Neuronal stem cell (in vitro differentiated cells): Measurements from ENCODE around the gene SYCP1.

Experiments
- DNase-seq: peaks from one replicate; pipeline ENCODE4 v3.0.0-alpha.2; 2013; ENCODE audit warnings: low spot score
- H2AFZ ChIP-seq: one replicate; pipeline ENCODE4 v1.6.1; 2013; ENCODE audit warnings: mild to moderate bottlenecking, low read length, inconsistent platforms
- H2AK5ac ChIP-seq: 2 replicates; pipeline ENCODE4 v1.6.1; 2013; ENCODE audit warnings: low read depth, mild to moderate bottlenecking, inconsistent platforms, low read length, moderate library complexity, mixed read lengths
- H2BK120ac ChIP-seq: 2 replicates; pipeline ENCODE4 v1.6.1; 2013; ENCODE audit warnings: low read depth, mild to moderate bottlenecking, inconsistent platforms, low read length, moderate library complexity, mixed read lengths
- H2BK12ac ChIP-seq: one replicate; pipeline ENCODE4 v1.6.1; 2013; ENCODE audit warnings: low read length, inconsistent platforms
- H2BK15ac ChIP-seq: 2 replicates; pipeline ENCODE4 v1.6.1; 2013; ENCODE audit warnings: mild to moderate bottlenecking, low read length, inconsistent platforms, mixed read lengths
- H2BK5ac ChIP-seq: one replicate; pipeline ENCODE4 v1.6.1; 2013; ENCODE audit warnings: inconsistent platforms, mild to moderate bottlenecking, low read length, moderate library complexity
- H3K14ac ChIP-seq: one replicate; pipeline ENCODE4 v1.6.1; 2013; ENCODE audit warnings: low read length, inconsistent platforms
- H3K18ac ChIP-seq: 2 replicates; pipeline ENCODE4 v1.6.1; 2013; ENCODE audit warnings: low read length, inconsistent platforms
- H3K23ac ChIP-seq: 2 replicates; pipeline ENCODE4 v1.6.1; 2013; ENCODE audit warnings: low read depth, mild to moderate bottlenecking, mixed read lengths, low read length, inconsistent platforms; ENCODE audit not compliant: poor library complexity
- H3K27ac ChIP-seq: replicated peaks from 3 replicates; pipeline ENCODE4 v1.5.1; 2013; ENCODE audit warnings: low read length, inconsistent platforms
- H3K27me3 ChIP-seq, 3 experiments: 2 replicates each; pipeline ENCODE4 v1.6.1; 2013; ENCODE audit warnings: low read length in 3 of 3, mild to moderate bottlenecking in 2 of 3, inconsistent platforms in 1 of 3, low read depth in 1 of 3, mixed read lengths in 1 of 3, moderate library complexity in 1 of 3; ENCODE audit not compliant: control insufficient read depth in 3 of 3, insufficient read depth in 3 of 3
- H3K36me3 ChIP-seq, 2 donors: replicated peaks in 1 of 2; 2 replicates each; pipeline ENCODE4 v1.6.1; 2013; ENCODE audit warnings: low read length in 2 of 2; ENCODE audit not compliant: control insufficient read depth in 2 of 2, insufficient read depth in 2 of 2
- H3K4ac ChIP-seq: 2 replicates; pipeline ENCODE4 v1.6.1; 2013; ENCODE audit warnings: inconsistent platforms, mild to moderate bottlenecking, low read length, moderate library complexity
- H3K4me1 ChIP-seq, 2 donors: 1 replicate in 1 of 2; 2 replicates in 1 of 2; pipeline ENCODE4 v1.6.1; 2013; ENCODE audit warnings: low read length in 2 of 2, low read depth in 1 of 2; ENCODE audit not compliant: control insufficient read depth in 2 of 2, insufficient read depth in 1 of 2
- H3K4me2 ChIP-seq: one replicate; pipeline ENCODE4 v1.6.1; 2013; ENCODE audit warnings: mild to moderate bottlenecking, low read length, inconsistent platforms; ENCODE audit not compliant: insufficient read depth, poor library complexity, severe bottlenecking
- H3K4me3 ChIP-seq, 2 donors: 2 replicates each; pipeline ENCODE4 v1.5.1; 2013; ENCODE audit warnings: low read length in 2 of 2, mild to moderate bottlenecking in 2 of 2, inconsistent platforms in 1 of 2, moderate library complexity in 1 of 2
- H3K79me1 ChIP-seq: one replicate; pipeline ENCODE4 v1.6.1; 2013; ENCODE audit warnings: low read depth, mild to moderate bottlenecking, inconsistent platforms, low read length, moderate library complexity
- H3K9ac ChIP-seq: one replicate; pipeline ENCODE4 v1.6.1; 2013; ENCODE audit warnings: mild to moderate bottlenecking, low read depth, low read length, inconsistent platforms; ENCODE audit not compliant: poor library complexity
- H3K9me3 ChIP-seq, 2 donors: replicated peaks in 1 of 2; 2 replicates each; pipeline versions ENCODE3 to v1.6.1; 2013; ENCODE audit warnings: low read length in 2 of 2, mild to moderate bottlenecking in 2 of 2, inconsistent platforms in 1 of 2, low read depth in 1 of 2, mixed read lengths in 1 of 2, moderate library complexity in 1 of 2; ENCODE audit not compliant: control insufficient read depth in 2 of 2, insufficient read depth in 1 of 2
- H4K8ac ChIP-seq: one replicate; pipeline ENCODE4 v1.6.1; 2013; ENCODE audit warnings: low read depth, mild to moderate bottlenecking, inconsistent platforms, low read length, moderate library complexity
- H4K91ac ChIP-seq: one replicate; pipeline ENCODE4 v1.6.1; 2013; ENCODE audit warnings: low read length, low read depth, mild to moderate bottlenecking, inconsistent platforms; ENCODE audit not compliant: poor library complexity
- WGBS, 2 donors: extraction: QIAGEN DNeasy Blood & Tissue Kit; methylation state at CpG; one replicate each; pipeline ENCODE4 v1.1.7; 2013; ENCODE audit warnings: missing lambda C conversion rate in 2 of 2, mixed read lengths in 1 of 2; ENCODE audit not compliant: insufficient read length in 2 of 2, insufficient replicate concordance in 1 of 2; ENCODE audit errors: extremely low coverage in 2 of 2; 5-methylcytosine and 5-hydroxymethylcytosine counted together

SYCP1 gene

GRCh38 chr1:114861384-114861783 lies 6.7 kb downstream of the SYCP1 start:
- Histone ChIP-seq H2AK5ac (no peak overlapping the region), H3K9ac (no peak overlapping the region), H4K91ac (no peak overlapping the region), H4K8ac (no peak overlapping the region), H3K4me1 (no peaks in the 10 kb centered on the region), H3K27me3 (no peaks in the 10 kb centered on the region), H3K23ac (no peak overlapping the region), H3K4me2 (no peak overlapping the region), H3K4me3 (no peak overlapping the region), H3K79me1 (no peaks in the 10 kb centered on the region), H3K36me3 (no peaks in the 10 kb centered on the region), H2BK120ac (no peak overlapping the region), H2AFZ (no peak overlapping the region), H3K14ac (no peak overlapping the region), H3K18ac (no peak overlapping the region), H2BK5ac (no peak overlapping the region), H2BK15ac (no peak overlapping the region), H2BK12ac (no peak overlapping the region), H3K4ac (no peak overlapping the region), H3K27ac (no peak overlapping the region), H3K9me3 (no peaks in the 10 kb centered on the region)
- WGBS, 2 donors: no CpG with 5 or more reads among the region's 3 CpGs
- no peak for DNase-seq

- DNase-seq: no peak
- Histone ChIP-seq H2BK5ac (no peak overlapping the region), H2BK120ac (no peak overlapping the region), H4K91ac (peak overlapping the region; percentile 2), H2BK15ac (no peak overlapping the region), H3K27me3 (no peaks in the 10 kb centered on the region), H3K18ac (peak overlapping the region; percentile 52), H3K4ac (no peak overlapping the region), H3K4me2 (no peak overlapping the region), H3K27ac (no peak overlapping the region), H3K9ac (no peak overlapping the region), H2AK5ac (peak overlapping the region; percentile 11), H3K14ac (peak overlapping the region; percentile 10), H3K23ac (peak overlapping the region; percentile 80), H4K8ac (no peak overlapping the region), H3K9me3 (peaks cover 0 to 2% of the 10 kb centered on the region in 2 donors), H3K4me3 (no peak overlapping the region), H3K36me3 (no peaks in the 10 kb centered on the region), H2AFZ (no peak overlapping the region), H3K79me1 (no peaks in the 10 kb centered on the region), H2BK12ac (no peak overlapping the region), H3K4me1 (no peaks in the 10 kb centered on the region)
- no CpG with 5 or more reads among the region's 11 CpGs for whole genome bisulfite sequencing, 2 donors
These were observed 37.7 kb downstream of the SYCP1 start for GRCh38 chr1:114892194-114892918.

GRCh38 chr1:114896795-114897194 lies 42.1 kb downstream of the SYCP1 start:
- Histone ChIP-seq H3K9me3 (peaks cover 0 to 2% of the 10 kb centered on the region in 2 donors), H2BK12ac (no peak overlapping the region), H2BK15ac (no peak overlapping the region), H2AFZ (no peak overlapping the region), H3K9ac (no peak overlapping the region), H4K91ac (no peak overlapping the region), H3K14ac (no peak overlapping the region), H2AK5ac (no peak overlapping the region), H2BK120ac (no peak overlapping the region), H3K79me1 (no peaks in the 10 kb centered on the region), H3K4ac (no peak overlapping the region), H3K4me3 (no peak overlapping the region), H3K4me1 (peaks cover 0 to 1% of the 10 kb centered on the region in 2 donors), H3K23ac (no peak overlapping the region), H4K8ac (no peak overlapping the region), H3K27ac (no peak overlapping the region), H3K36me3 (no peaks in the 10 kb centered on the region), H2BK5ac (no peak overlapping the region), H3K18ac (no peak overlapping the region), H3K27me3 (peaks cover 0 to 3% (median 0%) of the 10 kb centered on the region in 3 experiments), H3K4me2 (no peak overlapping the region)
- no peak for DNase-seq
- WGBS, 2 donors: no CpG with 5 or more reads among the region's 3 CpGs

GRCh38 chr1:114901814-114902213 lies 47.2 kb downstream of the SYCP1 start:
- no peak overlapping the region for H3K27ac ChIP-seq
- H3K14ac ChIP-seq: no peak overlapping the region
- H3K4me2 ChIP-seq: no peak overlapping the region
- H3K9me3 ChIP-seq: no peaks in the 10 kb centered on the region
- no peak overlapping the region for H3K4ac ChIP-seq
- no peak for DNase-seq
- no peak overlapping the region for H2BK5ac ChIP-seq
- H3K27me3 ChIP-seq: peaks cover 0 to 4% (median 0%) of the 10 kb centered on the region in 3 experiments
- no peak overlapping the region for H3K4me3 ChIP-seq
- H3K79me1 ChIP-seq: no peaks in the 10 kb centered on the region
- no peak overlapping the region for H3K23ac ChIP-seq
- no peak overlapping the region for H3K9ac ChIP-seq
- no CpG with 5 or more reads among the region's 9 CpGs for WGBS, 2 donors
- no peak overlapping the region for H4K91ac ChIP-seq
- H2BK15ac ChIP-seq: no peak overlapping the region
- peaks cover 0 to 1% of the 10 kb centered on the region in 2 donors for H3K4me1 ChIP-seq
- H3K36me3 ChIP-seq: no peaks in the 10 kb centered on the region
- H4K8ac ChIP-seq: no peak overlapping the region
- H2AK5ac ChIP-seq: no peak overlapping the region
- H2BK120ac ChIP-seq: no peak overlapping the region
- no peak overlapping the region for H2BK12ac ChIP-seq
- no peak overlapping the region for H3K18ac ChIP-seq
- peak overlapping the region; percentile 59 for H2AFZ ChIP-seq
